Heart left ventricle (tissue), 16 donors: ENCODE measurements around the gene CD151. TPM values are rescaled to one million over a fixed set of nuclear protein-coding genes. Genes with fewer than 3 reads are reported as not detected.

ENCODE experiments used
- ATAC-seq, 4 donors: fragments of 200-7000 bp; cut with Tn5 transposase; one replicate each; pipeline ENCODE4 v1.9.1; 2020 to 2022; ENCODE audit warnings: moderate library complexity in 4 of 4, mild to moderate bottlenecking in 3 of 4, moderate number of reproducible peaks in 1 of 4
- DNase-seq, 5 donors: peaks; one replicate each; pipeline ENCODE4 v3.0.0-alpha.2; 2020
- H3K27ac ChIP-seq, 12 donors: fragments of 200-600 bp; sonication (generic) in 4 of 12; one replicate each; pipeline versions ENCODE4 v1.5.0 to v1.8.0; 2016 to 2022; ENCODE audit warnings: mild to moderate bottlenecking in 2 of 12
- H3K27me3 ChIP-seq, 9 donors: fragments of 200-600 bp; sonication (generic) in 2 of 9; one replicate each; pipeline versions ENCODE4 v1.5.1 to v1.8.0; 2016 to 2022; ENCODE audit warnings: mild to moderate bottlenecking in 3 of 9
- H3K36me3 ChIP-seq, 9 donors: fragments of 200-600 bp; sonication (generic) in 2 of 9; one replicate each; pipeline versions ENCODE4 v1.5.0 to v1.8.0; 2018 to 2022; ENCODE audit warnings: mild to moderate bottlenecking in 2 of 9
- H3K4me1 ChIP-seq, 12 donors: fragments of 200-600 bp; sonication (generic) in 4 of 12; one replicate each; pipeline versions ENCODE4 v1.5.0 to v1.8.0; 2016 to 2022; ENCODE audit warnings: mild to moderate bottlenecking in 3 of 12
- H3K4me3 ChIP-seq, 12 donors: fragments of 200-600 bp; sonication (generic) in 4 of 12; one replicate each; pipeline versions ENCODE4 v1.5.0 to v1.8.0; 2017 to 2022; ENCODE audit warnings: mild to moderate bottlenecking in 9 of 12, moderate library complexity in 4 of 12
- H3K9me3 ChIP-seq, 12 donors: fragments of 200-600 bp; sonication (generic) in 4 of 12; one replicate each; pipeline versions ENCODE4 v1.5.0 to v1.8.0; 2016 to 2022; ENCODE audit warnings: mild to moderate bottlenecking in 1 of 12
- POLR2A ChIP-seq, 2 donors: fragments of 450-650 bp; IDR thresholded peaks; one replicate each; pipeline ENCODE4 v1.6.1; 2017; ENCODE audit warnings: antibody characterized with exemption in 2 of 2, mild to moderate bottlenecking in 2 of 2, moderate library complexity in 2 of 2
- WGBS, 4 donors: extraction: QIAGEN DNeasy Blood & Tissue Kit in 2 of 4; methylation state at CpG; one replicate each; pipeline versions ENCODE4 v1.1.5 to v1.1.7; 2013 to 2018; 5-methylcytosine and 5-hydroxymethylcytosine counted together
- intact Hi-C, 10 donors: fragments of 100-400 bp; cut with DNase I; formaldehyde crosslinking; loops; one replicate each; pipeline versions ENCODE4 v1.11.1 to v1.14.2; 2022
- polyA plus RNA-seq, 2 donors: library from polyadenylated mRNA; stranded (reverse); fragments of 200-250 nt; gene quantifications; one replicate each; pipeline ENCODE4 v1.2.3, GENCODE V29; 2013
- total RNA-seq, 9 donors: library from RNA; depleted of rRNA in 2 of 9; stranded (reverse); fragments of >200 nt in 2 of 9; fragmentation: NEBNext Ultra II Directional in 3 of 9; extraction: Animal tissue kit (Norgen Biotek cat#: 25700) in 3 of 9; gene quantifications; one replicate each; pipeline versions ENCODE4 v1.1.0 to v1.2.4, GENCODE V29; 2016 to 2023
- TF ChIP-seq, protein P1 (sequence below), 12 donors: fragments of 200-600 bp; sonication (generic) in 4 of 12; IDR thresholded peaks; one replicate each; pipeline versions ENCODE4 v1.5.0 to v1.8.0; 2018 to 2022; ENCODE audit warnings: antibody characterized with exemption in 12 of 12, mild to moderate bottlenecking in 5 of 12
- donor health status: ischemic (EF 13 %, LVEDD 7.1; RV severe dilation, severe dysfunction).
- donor health status: healthy with polysubstance abuse.
- donor health status: DM: no; HTN: yes; CAD: no.
- donor health status: DM: no; HTN: no; CAD: no.
- donor health status: ischemic (EF 25% LVEDD 6.9; RV normal size, moderate dysfunction).
- donor health status: ischemic (EF 25% LVEDD 5.7; RV mildly dilated, moderate dysfunction).
- donor health status: healthy.
- donor health status: DM: yes; HTN: yes; CAD: no.
- donor health status: ischemic (EF 35%, LVEDD 5.7; RV mildly dilated, moderate dysfunction).
- donor health status: nonischemic (EF 11% LVEDD 7.7; RV severe dilation, severe dysfunction).
- donor health status: DM: yes; HTN: yes; CAD: no.
- donor health status: PGD.
- donor health status: ischemic (EF 29% LVEDD 5.4; RV normal size, mild dysfunction).
- donor health status: nonischemic (EF 23%, LVEDD 6.1; RV moderate dilation, normal function).

The CD151 gene
- total and polyA plus RNA-seq, 11 donors = 323 to 817 (median 477) TPM

- ATAC-seq (no peak), DNase-seq (no peak)
- no peak for TF ChIP-seq POLR2A (IDR thresholded peaks at IDR 0.05)
- TF ChIP-seq, protein P1, sequence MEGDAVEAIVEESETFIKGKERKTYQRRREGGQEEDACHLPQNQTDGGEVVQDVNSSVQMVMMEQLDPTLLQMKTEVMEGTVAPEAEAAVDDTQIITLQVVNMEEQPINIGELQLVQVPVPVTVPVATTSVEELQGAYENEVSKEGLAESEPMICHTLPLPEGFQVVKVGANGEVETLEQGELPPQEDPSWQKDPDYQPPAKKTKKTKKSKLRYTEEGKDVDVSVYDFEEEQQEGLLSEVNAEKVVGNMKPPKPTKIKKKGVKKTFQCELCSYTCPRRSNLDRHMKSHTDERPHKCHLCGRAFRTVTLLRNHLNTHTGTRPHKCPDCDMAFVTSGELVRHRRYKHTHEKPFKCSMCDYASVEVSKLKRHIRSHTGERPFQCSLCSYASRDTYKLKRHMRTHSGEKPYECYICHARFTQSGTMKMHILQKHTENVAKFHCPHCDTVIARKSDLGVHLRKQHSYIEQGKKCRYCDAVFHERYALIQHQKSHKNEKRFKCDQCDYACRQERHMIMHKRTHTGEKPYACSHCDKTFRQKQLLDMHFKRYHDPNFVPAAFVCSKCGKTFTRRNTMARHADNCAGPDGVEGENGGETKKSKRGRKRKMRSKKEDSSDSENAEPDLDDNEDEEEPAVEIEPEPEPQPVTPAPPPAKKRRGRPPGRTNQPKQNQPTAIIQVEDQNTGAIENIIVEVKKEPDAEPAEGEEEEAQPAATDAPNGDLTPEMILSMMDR (IDR thresholded peaks at IDR 0.05) = no peak
- intact Hi-C loops = loop anchor here in 1 of 10 donors (10.0 kb wide), 1 partner anchor 49 kb away; no protein-coding TSS in a partner anchor
- Histone ChIP-seq H3K4me3 (no peak overlapping the region), H3K36me3 (peaks cover 0 to 10% (median 0%) of the 10 kb centered on the region in 9 donors), H3K27me3 (no peaks in the 10 kb centered on the region), H3K4me1 (peaks cover 4 to 65% (median 18%) of the 10 kb centered on the region in 12 donors), H3K9me3 (no peaks in the 10 kb centered on the region), H3K27ac (no peak overlapping the region)
- WGBS, 4 donors = 87 to 93% (median 90%) methylated on average over 5 to 7 of the region's 7 CpGs
Observed at GRCh38 chr11:855330-855674, 22.6 kb downstream of the CD151 start.

DNA sequence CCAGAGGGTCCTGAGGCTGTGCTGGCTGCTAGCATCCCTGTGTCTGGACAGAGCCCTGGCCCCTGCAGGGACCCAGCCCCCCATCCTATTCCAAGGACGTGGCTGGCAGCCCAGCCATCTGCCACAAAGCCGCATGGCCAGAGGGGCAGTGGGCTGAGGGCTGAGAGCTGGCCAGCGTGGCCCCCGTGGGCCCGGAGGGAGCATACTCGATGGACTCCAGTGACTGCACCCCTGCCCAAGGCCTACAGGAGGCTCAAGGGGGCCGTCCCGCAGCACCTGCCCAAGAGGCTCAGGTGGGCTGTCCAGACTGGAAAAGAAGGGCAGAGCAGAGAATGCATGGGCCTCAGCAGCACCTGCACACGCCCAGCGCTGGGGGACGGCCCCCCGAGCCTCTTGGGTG lies 23.0 kb downstream of the CD151 start:
- DNase-seq (no peak), ATAC-seq (no peak)
- intact Hi-C loops = loop anchor here in 1 of 10 donors (10.0 kb wide), 1 partner anchor 49 kb away; no protein-coding TSS in a partner anchor
- Histone ChIP-seq H3K4me3 (no peak overlapping the region), H3K9me3 (no peaks in the 10 kb centered on the region), H3K27ac (no peak overlapping the region), H3K36me3 (peaks cover 0 to 10% (median 0%) of the 10 kb centered on the region in 9 donors), H3K27me3 (no peaks in the 10 kb centered on the region), H3K4me1 (peaks cover 4 to 65% (median 19%) of the 10 kb centered on the region in 12 donors)
- WGBS, 4 donors = 87 to 90% (median 89%) methylated on average over 7 to 12 of the region's 12 CpGs
- TF ChIP-seq POLR2A (IDR thresholded peaks at IDR 0.05) = no peak
- TF ChIP-seq, protein P1 (IDR thresholded peaks at IDR 0.05) = no peak

DNA sequence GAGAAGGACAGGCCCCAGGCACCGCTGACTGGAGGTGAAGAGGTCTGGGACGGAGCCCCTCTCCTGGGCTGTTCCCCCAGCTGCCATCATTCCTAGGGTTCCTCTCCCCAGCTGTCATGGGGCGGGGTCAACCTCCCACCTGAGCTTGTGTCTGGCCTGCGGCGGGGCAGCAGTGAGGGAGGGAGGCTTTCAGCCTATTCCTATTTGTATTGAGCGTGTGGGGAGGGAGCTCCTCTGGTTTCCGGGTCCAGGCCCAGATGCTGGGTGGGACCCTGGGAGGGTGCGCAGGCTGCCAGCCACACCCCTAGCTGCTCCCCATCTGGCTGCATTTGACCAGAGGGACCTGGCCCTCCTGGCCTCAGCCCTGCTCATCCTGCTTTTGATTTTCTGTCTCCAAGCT lies 23.6 kb downstream of the CD151 start:
- H3K36me3 ChIP-seq = peaks cover 0 to 10% (median 0%) of the 10 kb centered on the region in 9 donors
- H3K27ac ChIP-seq = no peak overlapping the region
- H3K27me3 ChIP-seq = no peaks in the 10 kb centered on the region
- TF ChIP-seq, protein P1 (IDR thresholded peaks at IDR 0.05) = no peak
- TF ChIP-seq POLR2A (IDR thresholded peaks at IDR 0.05) = no peak
- 73 to 96% (median 77%) methylated on average over 2 to 8 of the region's 8 CpGs for WGBS, 4 donors
- DNase-seq = no peak
- H3K4me1 ChIP-seq = peaks cover 4 to 59% (median 18%) of the 10 kb centered on the region in 12 donors
- H3K9me3 ChIP-seq = no peaks in the 10 kb centered on the region
- intact Hi-C loops = loop anchor here in 1 of 10 donors (10.0 kb wide), 1 partner anchor 48 kb away; no protein-coding TSS in a partner anchor
- ATAC-seq = no peak
- H3K4me3 ChIP-seq = no peak overlapping the region

- 82 to 87% (median 85%) methylated on average over 26 to 27 of the region's 27 CpGs for WGBS, 4 donors
- intact Hi-C loops = loop anchor here in 1 of 10 donors (10.0 kb wide), 1 partner anchor 47 kb away; no protein-coding TSS in a partner anchor
- no peak for DNase-seq
- H3K9me3 ChIP-seq = no peaks in the 10 kb centered on the region
- ATAC-seq = no peak
- TF ChIP-seq POLR2A (IDR thresholded peaks at IDR 0.05) = no peak
- TF ChIP-seq, protein P1 (IDR thresholded peaks at IDR 0.05) = no peak
- H3K27ac ChIP-seq = no peak overlapping the region
- H3K27me3 ChIP-seq = no peaks in the 10 kb centered on the region
- H3K36me3 ChIP-seq = peaks cover 0 to 16% (median 9%) of the 10 kb centered on the region in 9 donors
- peaks cover 4 to 51% (median 18%) of the 10 kb centered on the region in 12 donors for H3K4me1 ChIP-seq
- H3K4me3 ChIP-seq = no peak overlapping the region
Observed at GRCh38 chr11:858053-858761, 25.5 kb downstream of the CD151 start.
